D721Med (cell line): Measurements from ENCODE around the gene ZNF155.

Experiments used
- DNase-seq: peaks from one replicate; pipeline ENCODE4 v3.0.0; 2011; ENCODE audit warnings: low spot score; ENCODE audit not compliant: insufficient read length
- FAIRE-seq: peaks from 2 replicates; lab custom pipeline; 2011; peaks lifted over from hg19 to GRCh38; lab: Jason Lieb, UNC
- CTCF ChIP-seq: IDR thresholded peaks from 2 replicates; pipeline ENCODE4 v1.5.1; 2012; ENCODE audit warnings: mild to moderate bottlenecking, control low read depth; ENCODE audit not compliant: insufficient read depth; ENCODE audit errors: missing control alignments

Gene ZNF155

DNA sequence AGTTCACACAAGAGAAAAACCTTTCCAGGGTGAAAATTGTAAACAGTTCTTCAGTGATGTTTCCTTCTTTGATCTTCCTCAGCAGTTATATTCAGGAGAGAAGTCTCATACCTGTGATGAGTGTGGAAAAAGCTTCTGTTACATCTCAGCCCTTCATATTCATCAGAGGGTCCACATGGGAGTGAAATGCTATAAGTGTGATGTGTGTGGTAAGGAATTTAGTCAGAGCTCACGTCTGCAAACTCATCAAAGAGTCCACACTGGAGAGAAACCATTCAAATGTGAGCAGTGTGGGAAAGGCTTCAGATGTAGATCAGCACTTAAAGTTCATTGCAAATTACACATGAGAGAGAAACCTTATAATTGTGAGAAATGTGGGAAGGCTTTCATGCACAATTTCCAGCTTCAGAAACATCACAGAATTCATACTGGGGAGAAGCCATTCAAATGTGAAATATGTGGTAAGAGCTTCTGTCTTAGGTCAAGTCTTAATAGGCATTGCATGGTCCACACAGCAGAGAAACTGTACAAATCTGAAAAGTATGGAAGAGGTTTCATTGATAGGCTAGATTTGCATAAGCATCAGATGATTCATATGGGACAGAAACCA, 48.1 kb downstream of the ZNF155 start:
- no peak for DNase-seq
- TF ChIP-seq CTCF = no peak
- FAIRE-seq = no peak

DNA sequence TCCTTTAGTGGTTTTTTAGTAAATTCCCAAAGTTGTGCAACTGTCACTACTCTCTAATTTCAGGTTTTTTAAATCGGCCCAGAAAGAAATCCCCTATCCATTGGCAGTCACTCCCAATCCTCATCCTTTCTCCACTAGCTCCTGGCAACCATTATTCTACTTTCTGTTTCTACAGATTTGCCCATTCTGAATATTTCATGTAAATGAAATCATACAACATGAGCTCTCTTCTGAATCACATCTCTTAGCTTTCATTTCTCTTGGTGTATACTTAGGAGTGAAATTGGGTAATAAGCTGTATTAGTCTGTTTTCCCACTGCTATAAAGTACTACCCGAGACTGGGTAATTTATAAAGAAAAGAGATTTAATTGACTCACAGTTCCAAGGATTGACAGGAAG, 58.2 kb downstream of the ZNF155 start:
- FAIRE-seq (no peak), DNase-seq (no peak)
- no peak for TF ChIP-seq CTCF
